ENCODE results near the gene TMEM186.

TMEM186 gene

DNA sequence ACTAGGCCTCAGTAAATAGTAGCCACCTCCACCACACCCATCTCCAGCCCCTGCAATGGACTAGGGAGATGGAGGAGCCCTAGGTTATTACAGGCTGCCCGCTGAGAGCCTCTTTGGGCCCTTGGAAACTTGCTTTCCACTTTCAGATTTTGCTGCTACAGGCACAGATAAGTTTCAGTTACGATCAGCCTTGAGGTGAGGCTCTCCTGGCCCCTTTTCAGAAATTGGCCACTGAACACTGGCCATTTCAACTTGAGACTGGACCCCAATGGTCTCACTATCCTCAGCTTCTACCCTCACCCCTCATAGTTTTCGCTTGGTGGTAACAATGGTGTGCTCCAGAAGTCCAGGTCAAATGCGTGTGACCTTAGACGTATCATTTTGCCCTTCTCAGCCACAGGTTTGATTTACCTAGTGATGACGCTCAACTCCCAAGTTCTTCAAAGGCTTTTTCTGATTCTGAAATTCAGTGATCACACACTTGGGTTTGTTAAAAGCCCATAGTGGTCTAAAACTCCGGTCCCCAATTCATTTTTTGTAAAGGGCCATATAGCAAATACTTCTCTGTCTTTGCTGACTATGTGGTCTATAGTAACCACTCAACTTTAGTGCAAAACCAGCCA, 1.2 kb upstream of the TMEM186 start:
- TF ChIP-seq, protein P1, sequence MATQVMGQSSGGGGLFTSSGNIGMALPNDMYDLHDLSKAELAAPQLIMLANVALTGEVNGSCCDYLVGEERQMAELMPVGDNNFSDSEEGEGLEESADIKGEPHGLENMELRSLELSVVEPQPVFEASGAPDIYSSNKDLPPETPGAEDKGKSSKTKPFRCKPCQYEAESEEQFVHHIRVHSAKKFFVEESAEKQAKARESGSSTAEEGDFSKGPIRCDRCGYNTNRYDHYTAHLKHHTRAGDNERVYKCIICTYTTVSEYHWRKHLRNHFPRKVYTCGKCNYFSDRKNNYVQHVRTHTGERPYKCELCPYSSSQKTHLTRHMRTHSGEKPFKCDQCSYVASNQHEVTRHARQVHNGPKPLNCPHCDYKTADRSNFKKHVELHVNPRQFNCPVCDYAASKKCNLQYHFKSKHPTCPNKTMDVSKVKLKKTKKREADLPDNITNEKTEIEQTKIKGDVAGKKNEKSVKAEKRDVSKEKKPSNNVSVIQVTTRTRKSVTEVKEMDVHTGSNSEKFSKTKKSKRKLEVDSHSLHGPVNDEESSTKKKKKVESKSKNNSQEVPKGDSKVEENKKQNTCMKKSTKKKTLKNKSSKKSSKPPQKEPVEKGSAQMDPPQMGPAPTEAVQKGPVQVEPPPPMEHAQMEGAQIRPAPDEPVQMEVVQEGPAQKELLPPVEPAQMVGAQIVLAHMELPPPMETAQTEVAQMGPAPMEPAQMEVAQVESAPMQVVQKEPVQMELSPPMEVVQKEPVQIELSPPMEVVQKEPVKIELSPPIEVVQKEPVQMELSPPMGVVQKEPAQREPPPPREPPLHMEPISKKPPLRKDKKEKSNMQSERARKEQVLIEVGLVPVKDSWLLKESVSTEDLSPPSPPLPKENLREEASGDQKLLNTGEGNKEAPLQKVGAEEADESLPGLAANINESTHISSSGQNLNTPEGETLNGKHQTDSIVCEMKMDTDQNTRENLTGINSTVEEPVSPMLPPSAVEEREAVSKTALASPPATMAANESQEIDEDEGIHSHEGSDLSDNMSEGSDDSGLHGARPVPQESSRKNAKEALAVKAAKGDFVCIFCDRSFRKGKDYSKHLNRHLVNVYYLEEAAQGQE (IDR thresholded peaks at IDR 0.05; ENCODE audit: insufficient read depth in 1 of 2, low read depth in 2 of 2, low read length in 2 of 2), result no peak
- TF ChIP-seq TAF1 (IDR thresholded peaks at IDR 0.05; ENCODE audit: borderline replicate concordance, insufficient read depth, low read length), result no peak
- TF ChIP-seq SIN3A (IDR thresholded peaks at IDR 0.05; ENCODE audit: borderline replicate concordance, insufficient read depth, low read length), result no peak
- TF ChIP-seq FOXP2 (optimal IDR thresholded peaks at IDR 0.05; ENCODE audit: borderline replicate concordance, extremely low read depth, extremely low read length, insufficient read depth), result no peak
- TF ChIP-seq POLR2AphosphoS5 (IDR thresholded peaks at IDR 0.05; ENCODE audit: low read depth, low read length), result no peak

DNA sequence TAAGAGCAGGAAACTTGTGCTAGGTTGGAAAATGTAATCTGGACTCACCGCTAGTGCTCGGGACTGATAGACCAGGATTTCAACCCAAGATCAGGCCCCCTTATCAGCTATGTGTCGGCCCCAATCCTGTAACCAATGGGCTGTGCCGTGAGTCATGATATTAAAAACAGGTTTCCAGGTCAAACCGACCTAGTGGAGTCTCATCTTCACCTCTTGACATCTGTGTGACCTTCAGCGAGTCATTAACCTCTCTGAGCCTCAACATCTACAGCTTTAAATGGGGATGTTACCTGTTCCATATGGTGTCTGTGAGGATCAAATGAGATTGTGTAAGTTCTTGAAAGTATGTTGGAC, 712 bp upstream of the TMEM186 start:
- TF ChIP-seq, protein P1 (IDR thresholded peaks at IDR 0.05; ENCODE audit: insufficient read depth in 1 of 2, low read depth in 2 of 2, low read length in 2 of 2), result no peak
- TF ChIP-seq FOXP2 (optimal IDR thresholded peaks at IDR 0.05; ENCODE audit: borderline replicate concordance, extremely low read depth, extremely low read length, insufficient read depth), result no peak
- TF ChIP-seq POLR2AphosphoS5 (IDR thresholded peaks at IDR 0.05; ENCODE audit: low read depth, low read length), result no peak
- no peak for TF ChIP-seq TAF1 (IDR thresholded peaks at IDR 0.05; ENCODE audit: borderline replicate concordance, insufficient read depth, low read length)
- no peak for TF ChIP-seq SIN3A (IDR thresholded peaks at IDR 0.05; ENCODE audit: borderline replicate concordance, insufficient read depth, low read length)

DNA sequence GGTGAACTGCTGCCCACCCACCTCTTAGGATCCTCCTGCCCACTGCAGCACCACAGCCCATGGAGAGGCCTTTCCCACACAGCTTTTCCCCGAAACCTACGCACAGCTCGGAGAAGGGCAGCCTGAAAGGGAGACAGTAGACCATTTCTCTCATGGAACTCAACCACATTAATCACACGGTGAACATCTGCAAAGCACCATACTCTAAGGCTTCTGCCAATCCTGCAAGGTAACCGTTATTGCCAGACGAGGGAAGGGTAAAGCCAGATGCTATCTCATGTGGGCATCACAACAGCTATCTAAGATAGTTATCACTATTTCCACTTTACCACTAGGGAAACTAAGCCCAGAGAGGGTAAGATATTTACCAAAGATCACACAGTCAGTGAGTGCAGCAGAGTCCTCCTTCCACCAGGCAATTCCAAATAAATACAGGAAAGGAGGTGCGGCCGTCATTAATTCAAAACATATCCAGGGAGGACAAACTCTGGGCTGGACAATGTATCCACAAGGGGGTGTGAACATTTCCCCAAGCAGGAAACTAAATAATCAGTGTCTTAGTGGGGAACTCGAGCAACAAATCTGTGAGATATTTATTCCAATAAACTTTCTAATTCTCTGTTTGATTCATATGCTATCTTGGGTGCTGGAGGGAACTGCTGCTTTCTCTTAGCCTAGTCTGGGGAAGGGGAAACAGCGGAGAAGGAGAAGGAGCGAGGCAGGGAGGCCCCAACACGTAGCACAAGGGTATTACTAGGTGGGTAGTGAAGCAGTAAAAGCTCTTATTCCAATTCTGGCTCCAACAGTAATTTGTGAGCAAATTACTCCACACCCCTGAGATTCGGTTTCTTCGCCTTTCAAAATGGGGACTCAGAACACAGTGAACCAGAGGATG, 723 bp downstream of the TMEM186 start:
- TF ChIP-seq TAF1 (IDR thresholded peaks at IDR 0.05; ENCODE audit: borderline replicate concordance, insufficient read depth, low read length), result no peak
- no peak for TF ChIP-seq POLR2AphosphoS5 (IDR thresholded peaks at IDR 0.05; ENCODE audit: low read depth, low read length)
- TF ChIP-seq SIN3A (IDR thresholded peaks at IDR 0.05; ENCODE audit: borderline replicate concordance, insufficient read depth, low read length), result no peak
- TF ChIP-seq, protein P1 (IDR thresholded peaks at IDR 0.05; ENCODE audit: insufficient read depth in 1 of 2, low read depth in 2 of 2, low read length in 2 of 2), result no peak
- TF ChIP-seq FOXP2 (optimal IDR thresholded peaks at IDR 0.05; ENCODE audit: borderline replicate concordance, extremely low read depth, extremely low read length, insufficient read depth), result no peak

DNA sequence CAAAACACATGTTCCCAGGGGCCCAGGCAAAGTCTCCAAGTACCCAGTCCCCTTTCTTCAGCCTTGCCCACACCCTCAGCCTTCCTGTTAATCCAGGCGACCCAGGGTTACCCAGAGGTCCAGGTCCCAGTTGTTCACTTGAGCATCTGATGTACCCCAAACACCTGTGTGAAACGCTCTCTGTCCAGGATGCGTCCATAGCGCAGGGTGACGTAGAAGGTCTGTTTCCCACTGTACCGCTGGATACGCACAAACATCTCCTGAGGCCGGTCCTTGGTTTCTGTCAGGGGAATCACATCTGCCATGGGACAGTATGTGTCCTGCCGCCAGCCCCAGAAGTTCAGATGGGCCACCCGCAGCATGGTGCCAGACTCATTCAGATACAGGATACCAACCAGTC, 1.6 kb downstream of the TMEM186 start:
- TF ChIP-seq FOXP2 (optimal IDR thresholded peaks at IDR 0.05; ENCODE audit: borderline replicate concordance, extremely low read depth, extremely low read length, insufficient read depth) (no peak), TAF1 (IDR thresholded peaks at IDR 0.05; ENCODE audit: borderline replicate concordance, insufficient read depth, low read length) (no peak), POLR2AphosphoS5 (IDR thresholded peaks at IDR 0.05; ENCODE audit: low read depth, low read length) (no peak)

DNA sequence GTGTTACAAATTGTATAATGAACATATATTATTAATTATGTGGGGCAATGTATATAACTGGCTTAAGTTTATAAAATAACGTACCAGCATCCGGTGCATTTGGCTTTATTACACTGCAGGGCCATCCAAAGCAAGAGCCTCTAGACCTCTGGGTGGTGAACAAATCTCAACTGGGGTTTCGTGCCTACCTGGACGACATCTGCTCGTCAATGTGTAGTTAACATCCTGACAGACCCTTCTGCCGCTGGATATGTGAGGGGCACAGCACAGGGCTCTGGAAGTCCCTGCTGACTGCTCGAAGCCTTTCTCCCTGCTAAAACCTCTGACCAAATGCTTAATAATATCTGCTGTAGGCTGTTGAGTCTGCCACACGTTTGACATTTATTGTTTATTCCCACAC, 2.3 kb downstream of the TMEM186 start:
- no peak for TF ChIP-seq TAF1 (IDR thresholded peaks at IDR 0.05; ENCODE audit: borderline replicate concordance, insufficient read depth, low read length)
- TF ChIP-seq, protein P1 (IDR thresholded peaks at IDR 0.05; ENCODE audit: insufficient read depth in 1 of 2, low read depth in 2 of 2, low read length in 2 of 2), result no peak
- no peak for TF ChIP-seq FOXP2 (optimal IDR thresholded peaks at IDR 0.05; ENCODE audit: borderline replicate concordance, extremely low read depth, extremely low read length, insufficient read depth)
- no peak for TF ChIP-seq POLR2AphosphoS5 (IDR thresholded peaks at IDR 0.05; ENCODE audit: low read depth, low read length)
- TF ChIP-seq SIN3A (IDR thresholded peaks at IDR 0.05; ENCODE audit: borderline replicate concordance, insufficient read depth, low read length), result no peak
